Measurements from ENCODE around the gene CYTH1. TPM values are rescaled to one million over a fixed set of nuclear protein-coding genes. Genes with fewer than 3 reads are reported as not detected.

The CYTH1 gene
- polyA plus RNA-seq, 1 experiment, result 13.7 TPM

DNA sequence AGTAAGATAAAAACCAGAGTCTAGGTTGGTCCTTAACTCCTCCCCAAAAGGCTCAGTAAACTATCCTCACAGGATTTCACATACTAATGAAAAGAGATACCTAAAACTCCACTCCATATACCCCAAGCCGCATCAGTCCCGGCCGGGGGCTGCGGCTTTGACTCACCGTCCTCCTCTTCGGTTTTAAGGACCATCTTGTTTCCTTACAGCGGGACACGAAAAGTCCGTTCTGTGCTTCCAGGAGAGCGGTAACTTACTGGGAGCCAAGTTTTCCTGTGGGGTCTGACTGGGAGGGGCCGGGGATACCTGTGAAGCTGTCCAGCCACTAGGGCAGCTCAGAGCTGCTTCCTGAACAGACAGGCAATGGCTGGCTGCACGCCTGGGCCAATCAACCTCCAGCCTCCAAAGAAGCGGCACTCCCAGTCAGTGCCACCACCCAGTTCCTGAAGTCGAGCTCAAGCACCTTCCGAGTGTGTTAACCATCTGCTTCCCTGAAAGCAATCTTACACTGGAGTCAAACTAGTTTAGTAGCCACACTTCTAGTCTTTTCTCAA, 45.5 kb downstream of the CYTH1 start:
- no peaks in the 10 kb centered on the region; the same call in 1 of the 2 replicates for H3K9me3 ChIP-seq (ENCODE audit: control insufficient read depth, insufficient read depth, low read length)
- H3K27me3 ChIP-seq (ENCODE audit: control insufficient read depth, insufficient read depth, low read length), result no peaks in the 10 kb centered on the region
- POLR2A ChIA-PET, result no interaction called here
- TF ChIP-seq, protein P1, sequence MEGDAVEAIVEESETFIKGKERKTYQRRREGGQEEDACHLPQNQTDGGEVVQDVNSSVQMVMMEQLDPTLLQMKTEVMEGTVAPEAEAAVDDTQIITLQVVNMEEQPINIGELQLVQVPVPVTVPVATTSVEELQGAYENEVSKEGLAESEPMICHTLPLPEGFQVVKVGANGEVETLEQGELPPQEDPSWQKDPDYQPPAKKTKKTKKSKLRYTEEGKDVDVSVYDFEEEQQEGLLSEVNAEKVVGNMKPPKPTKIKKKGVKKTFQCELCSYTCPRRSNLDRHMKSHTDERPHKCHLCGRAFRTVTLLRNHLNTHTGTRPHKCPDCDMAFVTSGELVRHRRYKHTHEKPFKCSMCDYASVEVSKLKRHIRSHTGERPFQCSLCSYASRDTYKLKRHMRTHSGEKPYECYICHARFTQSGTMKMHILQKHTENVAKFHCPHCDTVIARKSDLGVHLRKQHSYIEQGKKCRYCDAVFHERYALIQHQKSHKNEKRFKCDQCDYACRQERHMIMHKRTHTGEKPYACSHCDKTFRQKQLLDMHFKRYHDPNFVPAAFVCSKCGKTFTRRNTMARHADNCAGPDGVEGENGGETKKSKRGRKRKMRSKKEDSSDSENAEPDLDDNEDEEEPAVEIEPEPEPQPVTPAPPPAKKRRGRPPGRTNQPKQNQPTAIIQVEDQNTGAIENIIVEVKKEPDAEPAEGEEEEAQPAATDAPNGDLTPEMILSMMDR (IDR thresholded peaks at IDR 0.05; ENCODE audit: low read depth, low read length), result no peak
- DNase-seq (ENCODE audit: low read depth, low spot score), result no peak
- no peak overlapping the region for H3K27ac ChIP-seq (ENCODE audit: low read depth, low read length)
- no peak overlapping the region for H3K4me3 ChIP-seq (ENCODE audit: low read depth, low read length)
- CTCF ChIA-PET, result no interaction called here

DNA sequence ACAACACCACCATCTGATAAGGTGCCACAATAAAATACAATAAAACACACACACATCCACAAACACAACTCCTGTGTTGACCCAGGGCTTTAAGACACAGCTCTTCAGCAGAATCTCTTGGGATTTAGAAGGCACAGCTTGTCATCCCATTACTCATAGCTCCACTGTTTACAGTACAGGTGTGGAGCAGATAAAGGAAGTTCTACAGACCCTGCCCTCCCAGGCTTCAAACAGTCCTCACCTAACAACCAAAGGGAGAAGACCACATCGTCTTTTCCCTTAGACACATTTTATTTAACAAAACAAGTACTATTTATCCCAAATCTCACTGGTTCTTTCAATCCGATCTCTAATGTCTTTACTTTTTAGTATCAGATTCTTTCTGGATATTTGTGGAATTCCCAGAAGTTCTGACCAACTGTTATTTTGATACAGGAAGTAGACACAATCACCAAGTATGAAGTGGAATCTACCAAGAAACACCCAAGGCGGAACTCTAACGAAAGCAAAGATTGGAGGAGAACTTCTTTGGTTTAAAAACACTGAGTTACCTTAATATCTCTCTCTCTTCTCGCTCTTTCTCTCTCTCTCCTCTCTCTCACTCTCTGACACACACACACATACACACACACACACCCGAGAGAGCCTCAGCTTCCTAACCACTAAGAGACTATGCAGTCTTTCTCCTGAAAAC, 46.1 kb downstream of the CYTH1 start:
- CTCF ChIA-PET, result no interaction called here

DNA sequence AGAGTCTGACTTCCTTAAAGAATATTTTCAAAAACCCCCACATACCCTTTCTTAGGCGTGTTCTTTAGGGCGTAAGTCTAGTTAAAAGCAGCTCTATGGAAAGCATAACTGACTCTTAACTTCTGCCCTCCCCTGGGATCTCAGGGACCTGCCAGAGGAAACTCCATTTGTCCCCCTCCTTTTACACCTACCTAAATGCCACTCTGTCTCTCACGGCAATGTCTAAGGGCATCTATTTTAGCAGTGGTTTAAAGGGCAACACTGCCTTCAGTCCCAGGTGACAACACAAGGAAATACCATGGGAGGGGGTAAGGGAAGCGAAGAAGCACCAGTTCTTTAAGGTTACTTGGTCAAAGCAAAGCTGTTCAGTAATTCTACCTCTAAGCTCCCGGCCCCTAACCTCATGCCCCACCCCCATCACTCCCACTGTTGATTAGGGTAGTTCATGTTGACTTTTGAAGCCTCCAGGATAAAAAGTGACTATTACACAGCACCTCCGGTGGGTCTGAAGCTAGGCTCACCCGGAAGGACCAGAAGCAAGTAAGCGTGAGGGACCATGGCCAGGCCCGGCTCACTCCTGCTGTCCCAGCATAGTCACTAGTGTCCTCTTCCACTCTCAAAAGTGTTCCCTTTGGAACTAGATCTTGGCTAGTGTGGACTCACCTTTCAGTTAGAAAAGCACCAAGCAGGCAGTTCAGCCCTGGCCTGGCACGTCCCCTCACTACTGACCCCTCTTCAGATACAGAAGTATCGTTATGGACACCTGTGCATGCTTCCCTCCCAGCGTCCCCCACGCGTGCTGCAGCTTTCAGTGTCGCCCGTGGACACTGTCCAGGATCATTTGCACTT, 47.1 kb downstream of the CYTH1 start:
- no peak for DNase-seq (ENCODE audit: low read depth, low spot score)
- no peak overlapping the region for H3K4me3 ChIP-seq (ENCODE audit: low read depth, low read length)
- H3K9me3 ChIP-seq (ENCODE audit: control insufficient read depth, insufficient read depth, low read length), result no peaks in the 10 kb centered on the region; the same call in 1 of the 2 replicates
- CTCF ChIA-PET, result interaction anchor here (0.8 to 2.5 kb wide), 2 partner anchors 27 to 323 kb away, joined by 8 to 14 read pairs; no protein-coding TSS in a partner anchor
- H3K27ac ChIP-seq (ENCODE audit: low read depth, low read length), result no peak overlapping the region
- TF ChIP-seq, protein P1 (IDR thresholded peaks at IDR 0.05; ENCODE audit: low read depth, low read length), result no peak
- no peaks in the 10 kb centered on the region for H3K27me3 ChIP-seq (ENCODE audit: control insufficient read depth, insufficient read depth, low read length)
- POLR2A ChIA-PET, result no interaction called here

More for the DNA sequence above, 46.1 kb downstream of the CYTH1 start:
- Histone ChIP-seq H3K4me3 (ENCODE audit: low read depth, low read length) (no peak overlapping the region), H3K27ac (ENCODE audit: low read depth, low read length) (no peak overlapping the region), H3K9me3 (ENCODE audit: control insufficient read depth, insufficient read depth, low read length) (no peaks in the 10 kb centered on the region; the same call in 1 of the 2 replicates), H3K27me3 (ENCODE audit: control insufficient read depth, insufficient read depth, low read length) (no peaks in the 10 kb centered on the region)
- DNase-seq (ENCODE audit: low read depth, low spot score), result no peak
- TF ChIP-seq, protein P1 (IDR thresholded peaks at IDR 0.05; ENCODE audit: low read depth, low read length), result no peak
- POLR2A ChIA-PET, result no interaction called here

DNA sequence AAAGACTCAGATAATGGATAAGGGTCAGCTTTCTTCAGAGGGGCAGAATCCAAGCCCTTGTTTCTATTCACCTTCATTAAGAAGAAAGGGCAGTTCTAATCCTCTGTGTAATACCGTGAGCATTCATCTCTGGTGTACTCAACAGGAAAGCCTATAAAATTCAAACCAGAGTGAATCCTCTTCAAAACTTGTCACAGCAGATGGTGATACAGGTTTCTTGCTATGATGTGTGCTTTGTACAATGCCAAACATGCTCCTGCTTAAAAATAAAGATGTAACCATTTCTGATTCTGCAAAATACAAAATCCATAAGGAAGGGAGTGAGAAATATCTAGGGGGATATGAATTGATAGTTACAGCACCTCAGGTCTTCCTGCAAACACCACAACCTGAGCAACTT, 49.7 kb downstream of the CYTH1 start:
- no peak overlapping the region for H3K4me3 ChIP-seq (ENCODE audit: low read depth, low read length)
- H3K27me3 ChIP-seq (ENCODE audit: control insufficient read depth, insufficient read depth, low read length), result no peaks in the 10 kb centered on the region
- no peak overlapping the region for H3K27ac ChIP-seq (ENCODE audit: low read depth, low read length)
- POLR2A ChIA-PET, result no interaction called here
- TF ChIP-seq, protein P1 (IDR thresholded peaks at IDR 0.05; ENCODE audit: low read depth, low read length), result no peak
- CTCF ChIA-PET, result interaction anchor here (0.6 to 2.5 kb wide), 3 partner anchors 24 to 235 kb away, joined by 4 to 14 read pairs (median 6); no protein-coding TSS in a partner anchor
- no peaks in the 10 kb centered on the region; the same call in 1 of the 2 replicates for H3K9me3 ChIP-seq (ENCODE audit: control insufficient read depth, insufficient read depth, low read length)
- no peak for DNase-seq (ENCODE audit: low read depth, low spot score)
